Uterus (tissue), 4 donors: Measurements from ENCODE around the gene PFN2. TPM values are rescaled to one million over a fixed set of nuclear protein-coding genes. Genes with fewer than 3 reads are reported as not detected.
"Not testable (repeated sequence)": the region's sequence is repeated elsewhere in the genome, so short reads cannot be mapped to it uniquely, and the experiment has no call there.

Source experiments
- DNase-seq, 2 donors: peaks; one replicate each; pipeline ENCODE4 v3.0.0-alpha.2; 2019 to 2020
- H3K27ac ChIP-seq, 2 donors: fragments of 200-600 bp; sonication (generic); 1 replicate in 1 of 2; 2 replicates in 1 of 2; pipeline ENCODE4 v1.5.1; 2016 to 2018
- H3K27me3 ChIP-seq, 2 donors: fragments of 200-600 bp; sonication (generic); one replicate each; pipeline ENCODE4 v1.5.1; 2018 to 2019; ENCODE audit warnings: control low read depth in 1 of 2
- H3K36me3 ChIP-seq, 2 donors: fragments of 200-600 bp; sonication (generic); one replicate each; pipeline ENCODE4 v1.5.1; 2019; ENCODE audit warnings: control low read depth in 1 of 2
- H3K4me1 ChIP-seq, 2 donors: fragments of 200-600 bp; sonication (generic); one replicate each; pipeline ENCODE4 v1.5.1; 2018 to 2019; ENCODE audit warnings: control low read depth in 1 of 2
- H3K4me3 ChIP-seq, 2 donors: fragments of 200-600 bp; sonication (generic); 1 replicate in 1 of 2; 2 replicates in 1 of 2; pipeline ENCODE4 v1.5.1; 2018 to 2019; ENCODE audit warnings: mild to moderate bottlenecking in 1 of 2
- H3K9me3 ChIP-seq, 2 donors: fragments of 200-600 bp; sonication (generic); one replicate each; pipeline ENCODE4 v1.5.1; 2019; ENCODE audit warnings: control low read depth in 1 of 2
- CTCF ChIP-seq, 4 experiments: fragments of 200-600 bp in 2 of 4; fragments of 450-650 bp in 2 of 4; sonication (generic) in 2 of 4; IDR thresholded peaks; one replicate each; pipeline ENCODE4 v1.5.1; 2016 to 2019; ENCODE audit warnings: antibody characterized with exemption in 4 of 4, mild to moderate bottlenecking in 2 of 4, moderate library complexity in 1 of 4
- POLR2A ChIP-seq, 2 donors: fragments of 450-650 bp; IDR thresholded peaks; one replicate each; pipeline ENCODE4 v1.6.1; 2016; ENCODE audit warnings: antibody characterized with exemption in 2 of 2, mild to moderate bottlenecking in 1 of 2, moderate library complexity in 1 of 2
- intact Hi-C: fragments of 100-400 bp; cut with DNase I; formaldehyde crosslinking; loops from one replicate; pipeline ENCODE4 v1.15.1; 2023; ENCODE audit warnings: low total_unique reads
- total RNA-seq, 4 donors: library from RNA; depleted of rRNA in 3 of 4; stranded (reverse); fragments of >200 nt in 3 of 4; gene quantifications; one replicate each; pipeline versions ENCODE4 v1.1.0 to v1.2.4, GENCODE V29; 2014 to 2023
- donor health status: DM: yes; HTN: yes; CAD: no.

PFN2 gene
- total RNA-seq, 4 donors from 2014 or later = 106 to 206 (median 183) TPM

GRCh38 chr3:149992416-149993058 lies 21.8 kb upstream of the PFN2 start:
- Histone ChIP-seq H3K4me1 (no peaks in the 10 kb centered on the region), H3K4me3 (no peak overlapping the region), H3K27me3 (no peaks in the 10 kb centered on the region), H3K9me3 (peaks cover 0 to 5% of the 10 kb centered on the region in 2 donors), H3K27ac (no peak overlapping the region), H3K36me3 (no peaks in the 10 kb centered on the region)
- intact Hi-C loops = no loop called here
- no peak for TF ChIP-seq CTCF (IDR thresholded peaks at IDR 0.05)
- TF ChIP-seq POLR2A (IDR thresholded peaks at IDR 0.05) = no peak
- DNase-seq = no peak

DNA sequence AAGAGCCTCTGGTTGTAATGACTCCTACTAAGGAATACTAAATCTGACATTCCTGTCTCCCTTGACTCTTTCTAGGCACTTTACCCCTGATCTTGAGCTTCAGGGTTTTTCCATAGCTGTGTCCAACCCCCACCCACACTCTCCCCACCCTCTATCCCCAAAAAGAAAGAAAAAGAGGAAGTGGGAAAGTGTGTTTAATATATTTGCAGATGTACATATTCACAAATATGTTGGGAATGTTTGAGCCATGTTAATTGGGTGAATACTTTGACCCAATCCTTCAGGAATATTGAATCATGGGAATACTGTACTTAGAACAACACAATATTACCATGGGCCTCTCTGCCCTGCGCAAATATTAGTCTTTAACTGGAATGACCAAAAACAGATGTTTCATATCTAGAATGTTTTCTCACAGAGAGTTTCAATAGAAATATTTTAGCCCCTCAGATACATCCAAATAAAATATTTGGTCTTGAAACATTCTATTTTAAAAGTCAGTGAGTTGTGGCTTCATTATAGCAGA lies 19.8 kb upstream of the PFN2 start:
- peaks cover 0 to 5% of the 10 kb centered on the region in 2 donors for H3K9me3 ChIP-seq
- no peaks in the 10 kb centered on the region for H3K36me3 ChIP-seq
- intact Hi-C loops = no loop called here
- TF ChIP-seq CTCF (IDR thresholded peaks at IDR 0.05) (no peak), POLR2A (IDR thresholded peaks at IDR 0.05) (no peak)
- H3K27me3 ChIP-seq = no peaks in the 10 kb centered on the region
- H3K4me3 ChIP-seq = no peak overlapping the region
- H3K4me1 ChIP-seq = no peaks in the 10 kb centered on the region
- H3K27ac ChIP-seq = no peak overlapping the region
- no peak for DNase-seq

GRCh38 chr3:149989307-149989706 lies 18.6 kb upstream of the PFN2 start:
- Histone ChIP-seq H3K4me1 (no peaks in the 10 kb centered on the region), H3K27ac (no peak overlapping the region), H3K9me3 (peaks cover 0 to 2% of the 10 kb centered on the region in 2 donors), H3K27me3 (no peaks in the 10 kb centered on the region), H3K4me3 (no peak overlapping the region), H3K36me3 (no peaks in the 10 kb centered on the region)
- TF ChIP-seq CTCF (IDR thresholded peaks at IDR 0.05) (no peak), POLR2A (IDR thresholded peaks at IDR 0.05) (no peak)
- intact Hi-C loops = no loop called here
- no peak for DNase-seq

DNA sequence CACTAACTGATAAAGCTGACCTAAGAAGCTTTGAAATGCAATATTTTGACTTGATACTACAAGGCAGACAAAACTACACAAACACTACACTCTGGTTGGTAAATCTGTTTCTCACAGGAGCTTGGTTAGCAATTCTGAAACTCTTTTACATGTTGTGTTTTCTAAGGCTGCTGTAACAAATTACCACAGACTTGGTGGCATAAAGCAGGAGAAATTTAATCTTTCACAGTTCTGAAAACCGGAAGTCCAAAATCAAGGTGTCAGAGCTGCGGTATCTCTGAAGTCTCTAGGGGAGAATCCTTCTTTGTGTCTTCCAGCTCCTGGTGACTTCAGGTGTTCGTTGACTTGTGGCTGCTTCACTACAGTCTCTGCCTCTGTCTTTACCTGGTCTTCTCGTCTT lies 12.9 kb upstream of the PFN2 start:
- DNase-seq = no peak
- Histone ChIP-seq H3K4me1 (no peaks in the 10 kb centered on the region), H3K36me3 (no peaks in the 10 kb centered on the region), H3K27me3 (no peaks in the 10 kb centered on the region), H3K27ac (no peak overlapping the region), H3K9me3 (no peaks in the 10 kb centered on the region), H3K4me3 (no peak overlapping the region)
- no peak for TF ChIP-seq CTCF (IDR thresholded peaks at IDR 0.05)
- intact Hi-C loops = no loop called here

GRCh38 chr3:149983053-149983452 lies 12.4 kb upstream of the PFN2 start:
- H3K9me3 ChIP-seq, H3K36me3 ChIP-seq, H3K4me3 ChIP-seq, intact Hi-C loops, H3K27ac ChIP-seq, DNase-seq, H3K4me1 ChIP-seq, H3K27me3 ChIP-seq: not testable (repeated sequence)

GRCh38 chr3:149981979-149982378 lies 11.3 kb upstream of the PFN2 start:
- DNase-seq, H3K4me1 ChIP-seq, H3K27ac ChIP-seq, H3K4me3 ChIP-seq, intact Hi-C loops, H3K36me3 ChIP-seq, H3K9me3 ChIP-seq, H3K27me3 ChIP-seq: not testable (repeated sequence)
